Measurements from ENCODE around the gene DENND6B.
A peak's percentile ranks its signal among the peaks of the same experiment; 100 is the strongest.

DENND6B gene

DNA sequence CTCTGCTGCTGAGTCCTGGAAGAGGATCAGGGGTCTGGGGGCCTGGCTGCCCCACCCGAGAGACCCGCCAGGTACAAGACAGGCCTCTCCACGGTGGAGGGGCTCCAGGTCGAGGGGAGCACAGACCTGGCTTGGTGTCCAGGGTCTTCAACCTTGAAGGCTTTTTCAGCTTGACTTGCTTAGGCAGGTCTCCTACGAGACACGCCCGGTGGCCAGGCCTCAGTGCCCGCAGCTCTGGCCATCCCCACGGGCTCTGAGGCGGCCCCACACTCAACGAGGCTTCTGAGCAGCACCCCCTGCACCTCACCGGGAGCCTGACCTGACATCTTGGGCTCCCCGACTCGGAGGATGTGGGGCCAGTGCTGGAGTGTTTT is 12.7 kb downstream of the DENND6B start:
- DNase-seq, result no peak

DNA sequence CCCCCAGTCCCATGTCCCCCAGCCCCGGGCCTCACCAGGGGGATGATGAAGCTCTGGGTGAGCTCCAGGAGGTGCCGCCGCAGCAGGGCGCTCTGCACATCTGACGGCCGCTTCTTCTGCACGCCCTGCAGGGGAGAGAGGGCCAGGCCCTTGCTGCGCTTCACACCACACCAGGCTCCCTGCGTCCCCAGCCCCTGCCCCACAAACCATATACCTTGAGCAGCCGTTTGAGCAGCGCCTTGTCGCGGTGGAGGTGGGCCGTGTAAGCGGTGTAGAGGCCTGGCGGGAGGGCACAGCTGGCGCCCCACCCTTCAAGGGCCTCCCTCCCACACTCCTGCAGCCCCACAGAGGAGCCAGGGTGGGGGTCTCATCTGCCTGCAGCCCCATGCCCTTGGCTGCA is 13.2 kb downstream of the DENND6B start:
- no peak for DNase-seq

DNA sequence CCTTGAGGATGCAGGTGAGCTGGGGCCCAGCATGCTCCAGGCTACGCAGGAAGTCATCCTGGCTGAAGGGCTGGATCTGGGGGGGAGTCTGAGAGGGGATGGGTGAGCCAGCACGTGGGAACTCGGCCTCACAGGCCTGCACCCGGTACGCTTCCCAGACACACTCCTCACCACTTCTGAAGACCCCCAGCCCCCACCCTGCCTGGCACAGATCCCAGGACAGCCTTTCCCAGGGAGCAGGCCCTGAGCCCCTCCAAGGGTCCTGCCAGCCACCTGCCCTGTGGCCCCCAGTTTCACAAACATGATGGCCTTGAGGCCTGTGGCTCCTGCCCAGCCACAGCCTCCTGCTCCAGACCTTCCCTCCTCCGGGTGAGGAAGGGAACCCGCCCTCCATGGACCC is 13.8 kb downstream of the DENND6B start:
- no peak for DNase-seq

DNA sequence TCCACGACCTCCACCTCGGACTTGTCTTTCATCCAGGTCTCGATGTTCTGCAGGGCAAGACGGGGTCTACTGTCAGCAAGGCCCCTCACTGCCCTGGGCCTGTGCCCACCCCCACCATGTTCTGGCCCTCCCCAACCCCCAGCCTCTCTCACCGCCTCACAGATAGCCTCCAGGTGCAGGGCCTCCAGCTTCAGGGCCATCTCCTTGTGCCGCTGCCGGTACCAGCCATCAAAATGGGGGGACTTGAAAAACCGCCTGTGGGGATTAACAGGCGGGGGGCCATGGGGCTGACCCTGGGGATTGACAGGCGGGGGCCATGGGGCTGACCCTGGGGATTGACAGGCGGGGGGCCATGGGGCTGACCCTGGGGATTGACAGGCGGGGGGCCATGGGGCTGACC is 14.4 kb downstream of the DENND6B start:
- DNase-seq, result no peak

DNA sequence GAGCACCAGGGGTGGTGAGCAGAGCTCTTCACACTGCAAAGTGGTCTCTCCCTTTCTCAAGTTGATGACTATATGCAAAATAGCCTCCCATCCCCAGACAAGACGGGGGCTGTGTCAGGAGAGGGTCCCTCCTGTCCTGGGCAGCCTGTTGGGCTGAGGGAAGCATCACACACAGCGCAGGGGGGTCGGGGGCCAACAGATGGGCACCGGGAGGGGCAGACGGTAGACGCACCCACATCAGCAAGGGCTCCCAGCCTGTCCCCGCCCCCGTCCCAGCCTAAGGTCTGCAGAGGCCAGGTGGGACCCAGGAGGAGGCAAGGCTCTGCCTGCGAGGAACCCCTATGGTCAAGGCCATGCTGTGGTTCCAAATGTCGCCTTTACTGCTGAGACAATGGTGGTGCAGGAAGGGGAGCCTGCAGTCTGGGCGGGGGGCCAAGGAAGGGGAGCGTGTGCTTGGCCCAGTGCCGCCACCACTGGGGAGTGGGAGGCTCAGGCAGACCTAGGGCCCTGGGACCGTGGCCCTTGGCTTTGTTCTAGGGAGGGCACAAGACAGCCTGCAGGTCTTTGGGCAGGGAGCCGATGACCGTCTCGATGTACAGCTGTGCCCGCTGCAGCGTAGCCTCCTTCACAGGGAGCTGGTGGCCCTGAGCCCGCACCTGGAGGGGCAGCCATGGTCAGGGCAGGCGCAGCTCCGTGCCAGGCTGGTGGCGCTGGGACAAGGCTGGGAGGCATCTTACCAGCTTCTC is 15.0 kb downstream of the DENND6B start:
- no peak for DNase-seq

DNA sequence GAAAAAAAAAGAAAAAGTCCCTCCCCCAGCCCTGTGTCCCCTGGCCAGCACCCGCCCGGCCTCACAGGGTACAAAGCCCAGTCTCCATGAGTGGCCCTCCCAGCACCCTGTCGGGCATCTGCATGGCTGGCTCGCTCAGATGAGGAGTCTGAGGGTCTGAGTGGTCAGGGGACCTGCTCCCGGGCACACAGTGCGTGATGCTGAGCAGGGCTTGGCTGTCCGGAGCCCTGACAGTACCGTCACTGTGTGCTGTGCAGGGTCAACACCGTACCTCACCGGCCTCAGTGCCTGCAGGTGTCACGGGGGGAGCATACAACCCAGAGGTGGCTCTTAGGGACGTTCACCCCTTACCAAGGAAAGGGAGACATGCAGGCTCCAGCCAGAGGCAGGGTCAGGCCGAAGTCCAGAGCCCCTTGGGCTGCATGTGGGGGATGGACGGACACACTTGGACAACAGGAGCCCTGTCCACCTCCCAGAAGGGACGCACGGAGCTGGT is 15.8 kb downstream of the DENND6B start:
- no peak for DNase-seq

DNA sequence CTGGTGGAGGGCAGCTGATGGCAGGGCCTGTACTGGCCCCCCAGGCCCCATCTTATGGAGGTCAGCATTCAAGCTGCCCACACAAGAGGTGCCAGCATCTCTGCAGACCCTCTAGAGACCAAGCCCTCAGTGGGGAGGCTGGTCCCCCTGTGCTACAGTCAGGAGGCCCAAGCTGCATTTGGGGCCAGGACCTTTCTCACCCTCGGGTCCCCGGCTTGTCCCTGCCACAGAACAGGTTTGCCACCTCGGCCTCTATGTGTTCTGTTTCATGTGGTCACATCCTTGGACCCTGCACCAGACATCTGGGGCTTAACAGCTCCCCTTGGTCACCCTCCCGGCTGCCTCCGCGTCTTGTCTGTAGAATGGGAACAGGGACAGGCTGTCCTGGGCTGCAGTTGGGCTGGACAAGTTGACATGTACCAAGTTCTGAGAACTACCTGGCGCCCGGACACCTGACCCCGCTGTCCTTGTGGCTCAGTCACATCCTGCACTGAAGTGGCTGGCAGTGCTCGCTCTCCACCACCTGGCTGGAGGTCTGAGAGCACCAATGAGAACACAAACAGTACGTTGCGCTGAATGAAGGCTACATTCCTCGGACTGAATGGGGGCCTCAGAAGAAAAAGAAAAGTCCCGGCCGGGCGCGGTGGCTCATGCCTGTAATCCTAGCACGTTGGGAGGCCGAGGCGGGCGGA is 16.6 kb downstream of the DENND6B start:
- no peak for DNase-seq

DNA sequence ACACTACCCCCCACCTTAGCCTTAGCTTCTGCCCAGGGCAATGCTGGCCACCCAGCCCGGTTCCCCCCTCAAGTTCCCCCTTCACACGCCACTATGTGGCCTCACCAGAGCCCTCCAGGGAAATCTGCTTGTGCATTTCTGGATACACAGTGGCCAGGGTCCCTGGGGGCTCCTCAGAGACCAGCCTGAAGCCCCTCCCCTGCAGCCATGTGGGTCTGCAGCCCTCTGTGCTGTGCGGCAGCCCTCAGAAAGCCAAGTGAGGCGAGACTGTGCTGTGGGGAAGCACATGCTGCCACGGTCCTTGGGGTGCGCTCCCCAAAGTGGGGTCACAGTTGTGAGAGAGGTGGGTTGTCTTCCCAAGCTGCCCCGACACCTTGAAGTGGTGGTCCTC is 17.2 kb downstream of the DENND6B start:
- DNase-seq, result no peak

DNA sequence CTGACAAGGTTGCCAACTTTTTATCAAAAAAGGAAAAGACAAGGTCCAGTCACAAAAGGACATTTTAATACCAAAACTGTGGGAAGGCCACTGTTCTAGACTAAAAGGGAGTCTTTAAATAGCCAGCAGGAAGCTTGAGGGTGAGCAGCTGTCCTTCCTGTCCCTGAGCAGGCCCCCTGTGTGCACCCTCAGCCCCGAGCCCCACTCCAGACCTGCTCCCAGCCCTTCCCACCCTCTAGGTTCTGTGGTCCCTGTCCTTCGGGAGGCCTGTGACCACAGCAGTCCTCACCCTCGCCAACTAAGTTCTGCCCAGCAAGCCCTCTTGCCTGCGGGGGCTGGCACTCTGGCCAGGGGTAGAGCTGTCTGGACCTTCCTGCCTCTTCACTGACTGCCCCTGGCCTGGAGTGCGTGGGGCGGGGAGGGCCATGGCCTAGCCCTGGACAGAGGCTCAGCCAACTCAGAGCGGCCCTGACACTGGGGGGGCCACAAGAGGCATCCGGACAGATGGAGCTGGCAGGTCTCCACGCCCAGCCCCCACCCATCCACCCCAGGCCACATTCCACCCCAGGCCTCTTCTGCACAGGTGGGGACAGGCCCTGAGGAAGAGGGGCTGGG is 17.7 kb downstream of the DENND6B start:
- DNase-seq, result no peak

DNA sequence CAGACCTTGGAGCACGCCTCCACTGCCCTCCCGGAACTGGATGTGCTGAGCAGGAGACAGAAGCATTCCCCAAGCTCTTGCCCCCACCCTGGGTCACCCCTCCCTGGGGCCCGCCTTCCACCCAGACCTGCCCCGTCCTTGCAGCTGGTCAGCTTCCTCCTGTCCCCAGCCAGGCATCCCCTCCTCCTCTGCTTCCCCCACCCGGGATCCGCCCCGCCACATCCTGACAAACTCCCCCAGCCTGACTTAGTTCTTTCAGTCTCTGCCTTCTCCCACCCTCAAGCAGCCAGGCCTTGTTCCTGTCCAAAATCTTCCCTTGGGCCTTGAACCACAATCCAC is 18.2 kb downstream of the DENND6B start:
- no peak for DNase-seq

DNA sequence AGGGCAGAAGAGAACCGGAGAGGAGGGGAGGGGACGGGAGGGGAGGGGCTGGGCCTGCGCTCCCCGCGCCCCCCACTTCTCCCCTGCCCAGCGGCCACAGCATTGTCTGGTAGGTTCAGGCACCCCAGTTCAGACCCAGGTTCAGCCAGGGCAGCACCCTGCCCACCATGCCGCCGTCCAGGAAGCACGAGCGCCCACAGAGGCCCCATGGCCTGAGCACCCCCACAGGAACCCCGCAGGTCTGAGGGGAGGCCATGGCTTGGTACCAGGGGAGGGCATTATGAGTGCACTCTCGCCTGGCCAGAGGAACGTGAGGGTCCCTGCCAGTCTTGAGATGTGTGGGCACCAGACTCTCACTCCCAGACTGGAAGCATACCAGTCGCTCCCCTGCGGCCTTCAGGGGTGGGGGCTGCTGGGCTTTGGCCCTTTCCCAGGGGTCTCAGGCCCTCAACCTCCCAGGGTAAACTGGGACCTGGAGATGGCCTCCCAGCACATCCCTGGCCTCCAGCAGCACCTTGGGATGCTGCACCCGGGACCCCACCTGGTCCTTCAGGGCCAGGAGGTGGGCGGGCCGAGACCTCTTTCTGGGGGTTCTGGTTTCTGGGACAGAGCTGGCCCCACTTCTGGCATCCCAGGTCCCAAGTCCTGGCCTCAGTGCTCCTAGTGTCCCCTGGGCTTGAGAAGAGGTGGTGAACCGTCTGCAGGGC is 18.8 kb downstream of the DENND6B start:
- no peak for DNase-seq

DNA sequence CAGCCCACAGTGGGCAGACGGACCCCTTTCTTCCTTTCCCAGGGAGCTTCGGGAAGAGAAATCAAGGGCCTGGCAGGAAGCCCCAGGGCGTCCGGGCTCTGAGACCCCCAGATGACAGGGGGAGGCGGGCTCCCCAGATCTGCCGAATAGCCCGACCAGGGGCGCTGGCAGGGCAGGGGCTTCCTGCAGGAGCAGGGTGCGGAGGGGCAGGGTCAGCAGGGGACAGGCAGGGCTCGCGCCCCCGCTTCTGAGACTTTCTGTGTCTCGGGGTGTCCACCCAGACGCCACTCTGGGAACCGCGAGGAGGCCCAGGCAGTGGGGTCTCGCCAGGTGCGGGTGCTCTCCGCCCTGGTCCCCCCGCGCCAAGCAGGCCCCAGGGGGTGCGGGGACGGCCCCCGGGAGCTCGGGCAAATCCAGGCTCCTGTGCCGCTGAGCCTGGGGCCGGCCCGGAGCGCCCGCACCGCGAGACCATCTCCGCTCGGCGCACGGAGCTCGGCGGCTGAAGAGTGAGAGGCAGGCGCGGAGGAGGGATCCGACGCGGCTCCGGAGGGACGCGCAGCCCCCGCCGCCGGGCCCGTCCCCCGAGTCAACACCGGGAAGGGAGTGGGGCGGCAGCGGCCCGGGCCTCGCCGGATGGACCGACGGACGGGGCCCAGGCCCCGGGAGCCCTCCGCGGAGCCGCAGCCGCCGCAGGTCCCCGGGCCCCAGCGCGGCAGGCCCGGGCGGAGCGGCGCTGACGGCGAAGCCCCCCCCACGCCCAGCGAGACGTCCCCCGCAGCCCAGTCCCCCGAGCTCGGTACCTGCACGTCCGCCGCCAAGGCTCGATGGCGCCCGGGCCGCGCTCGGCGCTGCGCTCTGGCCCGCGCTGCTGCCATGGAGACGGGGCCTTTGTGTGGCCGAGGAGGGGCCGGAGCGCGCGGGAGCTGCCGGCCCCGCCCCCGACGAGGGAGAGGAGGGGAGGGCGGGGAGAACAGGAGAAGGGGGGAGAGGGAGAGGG is 19.8 kb downstream of the DENND6B start, which contains the start of gene PLXNB2:
Gene PLXNB2 (minus strand): TSS at position 894 of the 997 bp plus-strand sequence. CDS start 17,062 bp downstream, outside the sequence.
- peak; percentile 34 for DNase-seq

DNA sequence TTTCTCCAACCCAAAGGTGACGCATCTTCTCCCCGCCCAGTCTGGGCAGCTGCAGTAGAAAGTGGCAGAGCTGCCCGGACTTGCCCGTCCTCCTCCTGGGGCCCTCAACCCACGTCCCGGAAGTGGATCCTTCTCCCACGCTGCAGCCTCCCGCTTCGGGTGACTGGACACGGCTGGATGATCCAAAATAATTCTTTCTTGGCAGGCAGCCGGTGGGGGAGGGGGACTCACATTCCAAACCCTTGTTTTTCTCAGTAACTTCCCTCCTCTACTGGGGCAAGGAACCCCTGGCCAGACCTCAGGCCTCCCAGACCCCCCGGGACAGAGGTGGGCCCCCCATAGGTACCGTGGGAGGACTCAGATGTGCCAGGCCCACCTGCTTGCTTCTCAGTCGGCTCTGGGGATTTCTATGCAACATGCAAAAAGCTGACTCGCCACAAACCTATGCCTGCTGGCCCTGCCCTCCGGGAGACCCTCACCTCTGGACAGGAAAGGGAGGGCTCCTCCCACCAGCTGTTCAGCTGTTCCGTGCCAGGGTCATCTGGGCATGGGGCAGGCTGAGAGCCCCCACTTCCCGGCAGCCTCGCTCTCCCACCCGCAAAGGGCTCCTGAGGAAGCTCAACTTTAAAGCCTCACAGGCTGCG is 20.8 kb downstream of the DENND6B start:
- no peak for DNase-seq

DNA sequence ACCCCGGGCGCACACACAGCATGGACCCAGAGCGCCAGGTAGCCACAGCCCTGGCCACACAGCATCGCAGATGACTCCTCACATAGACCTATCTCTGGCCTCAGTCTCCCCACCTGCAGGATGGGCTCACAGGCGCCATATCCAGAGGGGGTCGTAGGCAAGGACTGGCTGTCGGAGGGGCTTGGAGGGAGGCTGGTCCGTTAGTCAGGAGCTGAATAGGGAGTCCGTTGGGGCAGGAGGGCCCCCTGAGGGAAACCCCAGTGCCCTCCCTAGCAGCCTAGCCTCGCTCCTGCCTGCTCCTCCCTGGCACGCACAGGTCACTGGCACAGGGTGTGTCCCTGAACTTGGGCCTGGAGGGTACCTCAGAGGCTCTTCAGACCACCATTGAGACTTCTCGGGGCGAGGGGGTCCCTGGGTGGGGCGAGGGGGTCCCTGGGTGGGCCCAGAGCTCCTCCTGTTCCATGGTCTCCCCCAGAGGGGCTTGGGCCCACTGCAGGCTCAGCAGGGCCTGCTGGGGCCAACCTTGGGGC is 21.4 kb downstream of the DENND6B start:
- no peak for DNase-seq

DNA sequence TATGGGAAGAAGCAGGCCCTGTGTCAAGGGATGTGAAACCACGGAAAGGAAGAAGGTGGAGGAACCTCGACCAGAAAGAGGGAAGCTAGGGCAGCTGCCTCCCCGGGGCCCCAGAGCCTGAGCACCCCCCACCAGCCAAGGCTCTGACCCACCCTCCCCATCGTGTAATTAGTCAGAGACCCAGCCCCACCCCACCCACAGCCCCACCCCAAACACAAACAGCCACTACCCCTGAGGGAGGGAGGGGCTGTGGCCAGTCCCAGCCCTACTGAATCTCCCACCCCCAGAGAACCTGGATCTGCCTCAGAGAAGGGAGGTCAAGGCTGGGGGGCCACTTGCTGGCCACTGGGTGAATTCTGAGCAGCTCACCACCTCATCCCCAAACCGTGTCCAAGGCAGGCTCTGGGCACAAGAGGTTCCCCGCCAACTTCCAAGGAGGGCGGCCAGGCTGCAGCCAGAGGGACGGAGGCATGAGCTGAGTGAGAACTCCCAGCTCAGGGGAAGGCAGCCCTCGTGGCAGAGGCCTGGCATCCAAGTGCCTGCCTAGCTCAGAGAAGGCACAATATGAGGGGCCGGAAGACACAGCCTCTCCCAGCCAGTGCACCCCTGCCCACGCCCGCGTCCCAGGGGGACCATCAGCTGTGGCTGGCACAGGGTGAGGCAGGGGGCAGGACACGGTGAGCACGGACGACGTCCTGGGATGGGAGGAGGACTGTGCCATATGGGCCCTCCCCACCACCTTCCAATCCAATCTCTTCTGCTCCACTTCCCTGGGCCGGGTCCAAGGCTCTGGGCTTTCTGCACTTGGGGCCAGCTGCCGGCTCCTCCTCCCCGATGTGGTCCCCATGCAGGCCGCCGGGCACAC is 22.1 kb downstream of the DENND6B start:
- DNase-seq, result no peak

DNA sequence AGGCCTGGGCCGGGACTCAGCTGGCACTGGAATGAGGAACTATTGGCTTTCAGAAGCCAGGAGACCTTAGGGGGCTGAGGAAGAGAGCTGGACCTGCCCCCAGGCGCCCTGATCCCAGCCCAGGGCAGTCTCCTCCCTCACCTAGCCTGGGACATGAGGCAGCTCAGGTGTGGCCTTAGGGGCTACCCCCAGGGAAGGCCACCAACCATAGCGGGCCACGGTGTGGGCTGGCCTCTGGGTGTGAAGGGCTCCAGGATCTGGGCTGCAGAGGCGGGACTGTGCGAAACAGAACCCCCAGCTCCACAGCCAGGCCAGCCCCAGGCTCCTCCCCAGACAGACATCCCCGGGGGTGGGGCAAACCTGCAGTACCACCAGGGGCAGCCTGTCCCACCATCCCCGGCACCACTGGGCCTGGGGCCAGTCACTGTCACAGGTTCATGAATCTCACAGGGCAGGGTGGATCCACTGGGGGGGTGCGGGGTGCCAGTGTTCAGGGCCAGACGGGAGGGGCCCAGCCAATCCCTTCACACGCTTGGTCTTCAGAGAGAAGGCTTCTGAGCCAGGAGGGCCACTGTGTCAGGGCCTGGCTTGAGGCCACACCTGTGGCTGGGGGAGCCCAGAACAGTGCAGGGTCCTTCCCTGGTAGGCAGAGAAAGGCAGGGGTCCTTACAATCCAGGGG is 22.8 kb downstream of the DENND6B start:
- DNase-seq, result no peak

DNA sequence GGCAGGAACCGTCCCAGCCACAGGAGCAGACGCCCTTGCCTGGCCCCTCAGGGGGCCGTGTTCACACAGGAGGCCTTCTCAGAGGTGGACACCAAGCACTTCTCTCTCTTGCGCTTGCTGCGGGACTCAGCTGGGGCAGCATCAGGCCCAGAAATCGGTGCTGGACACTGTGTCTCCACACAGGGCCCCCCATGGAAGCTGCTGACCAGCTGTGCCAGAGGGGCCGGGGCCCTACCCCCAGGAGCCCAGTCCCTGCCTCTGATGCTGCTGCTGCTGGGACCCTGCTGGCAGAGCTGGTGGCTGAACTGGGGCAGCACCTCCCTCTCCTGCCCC is 23.3 kb downstream of the DENND6B start:
- DNase-seq, result no peak

DNA sequence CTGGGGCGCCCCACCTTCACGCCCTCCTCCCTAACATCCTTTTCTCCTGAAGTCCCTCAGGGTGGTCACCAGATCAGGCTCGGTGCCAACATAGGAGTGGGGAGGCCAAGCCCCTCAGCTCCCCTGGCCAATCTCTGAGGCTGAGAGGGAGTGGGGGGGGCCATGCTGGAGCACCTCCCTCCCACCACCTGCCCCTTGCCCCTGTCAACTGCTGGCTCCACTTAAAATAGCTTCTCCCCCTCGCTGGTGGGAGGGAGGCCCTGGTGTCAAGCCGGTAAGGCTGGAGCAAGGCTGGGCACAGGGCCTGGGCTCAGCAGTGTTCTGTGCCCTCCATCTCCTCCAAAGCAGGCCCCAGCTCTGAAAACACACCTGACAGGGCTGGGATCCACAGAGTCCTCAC is 24.2 kb downstream of the DENND6B start:
- no peak for DNase-seq

DNA sequence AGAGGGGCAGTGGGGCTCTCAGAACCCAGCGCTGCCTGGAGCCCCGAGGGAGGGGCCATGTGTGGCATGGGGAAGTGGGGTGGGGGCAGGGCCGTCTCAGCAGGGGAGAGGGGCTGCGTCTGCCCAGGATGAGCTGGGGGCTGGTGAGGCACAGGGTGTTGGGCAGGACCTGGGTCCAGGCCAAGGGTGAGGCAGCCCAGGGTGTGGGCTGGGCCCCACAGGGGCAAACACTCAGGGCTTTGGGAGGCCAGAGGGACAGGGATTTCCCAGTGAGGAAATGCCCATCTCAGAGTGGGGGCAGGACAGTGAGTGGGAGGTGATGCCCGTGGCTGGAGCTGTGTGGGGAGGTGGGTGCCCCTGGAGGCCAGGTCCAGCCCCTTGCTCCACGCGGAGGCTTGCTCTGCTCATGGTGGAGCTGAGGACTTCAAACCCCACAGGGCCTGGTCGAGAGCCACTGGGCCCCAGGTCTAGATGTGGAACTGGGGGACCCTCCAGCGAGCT is 24.7 kb downstream of the DENND6B start:
- DNase-seq, result no peak

DNA sequence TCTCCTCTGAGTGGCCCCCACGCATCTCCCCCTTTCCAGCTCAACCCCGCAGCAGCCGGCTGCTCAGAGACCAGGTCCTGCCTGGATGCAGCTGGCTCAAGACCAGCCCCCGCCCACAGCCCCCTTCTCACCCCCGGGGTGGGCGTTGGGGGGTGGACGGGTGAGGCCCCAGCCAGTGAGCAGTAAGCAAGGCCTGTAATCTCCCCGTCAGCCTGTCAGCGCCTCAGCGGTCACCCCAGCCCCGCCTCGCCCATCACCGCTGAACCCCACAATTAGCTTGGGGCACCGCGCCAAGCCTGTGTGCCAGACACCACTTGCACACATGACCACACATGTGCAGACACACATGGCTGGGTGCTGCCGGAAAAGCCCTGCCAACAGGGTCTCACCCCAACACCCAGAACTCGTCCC is 25.2 kb downstream of the DENND6B start:
- no peak for DNase-seq

All from NCI-H1092 (cell line).